Right lobe of liver (tissue), 4 donors: Measurements from ENCODE around the gene CYB561D1.

Experiments
- POLR2A ChIP-seq: fragments of 450-650 bp; IDR thresholded peaks from one replicate; pipeline ENCODE4 v1.6.1; 2017; ENCODE audit warnings: antibody characterized with exemption, mild to moderate bottlenecking
- TF ChIP-seq, protein P1 (sequence below), 4 donors: fragments of 200-600 bp in 3 of 4; fragments of 450-650 bp in 1 of 4; IDR thresholded peaks; one replicate each; pipeline versions ENCODE4 v1.5.1 to v1.8.0; 2016 to 2022; ENCODE audit warnings: antibody characterized with exemption in 4 of 4, mild to moderate bottlenecking in 2 of 4
- donor health status: DM: no; HTN: no; CAD: no.
- donor health status: DM: no; HTN: no; CAD: no.
- donor health status: DM: no; HTN: yes; CAD: no.

DNA sequence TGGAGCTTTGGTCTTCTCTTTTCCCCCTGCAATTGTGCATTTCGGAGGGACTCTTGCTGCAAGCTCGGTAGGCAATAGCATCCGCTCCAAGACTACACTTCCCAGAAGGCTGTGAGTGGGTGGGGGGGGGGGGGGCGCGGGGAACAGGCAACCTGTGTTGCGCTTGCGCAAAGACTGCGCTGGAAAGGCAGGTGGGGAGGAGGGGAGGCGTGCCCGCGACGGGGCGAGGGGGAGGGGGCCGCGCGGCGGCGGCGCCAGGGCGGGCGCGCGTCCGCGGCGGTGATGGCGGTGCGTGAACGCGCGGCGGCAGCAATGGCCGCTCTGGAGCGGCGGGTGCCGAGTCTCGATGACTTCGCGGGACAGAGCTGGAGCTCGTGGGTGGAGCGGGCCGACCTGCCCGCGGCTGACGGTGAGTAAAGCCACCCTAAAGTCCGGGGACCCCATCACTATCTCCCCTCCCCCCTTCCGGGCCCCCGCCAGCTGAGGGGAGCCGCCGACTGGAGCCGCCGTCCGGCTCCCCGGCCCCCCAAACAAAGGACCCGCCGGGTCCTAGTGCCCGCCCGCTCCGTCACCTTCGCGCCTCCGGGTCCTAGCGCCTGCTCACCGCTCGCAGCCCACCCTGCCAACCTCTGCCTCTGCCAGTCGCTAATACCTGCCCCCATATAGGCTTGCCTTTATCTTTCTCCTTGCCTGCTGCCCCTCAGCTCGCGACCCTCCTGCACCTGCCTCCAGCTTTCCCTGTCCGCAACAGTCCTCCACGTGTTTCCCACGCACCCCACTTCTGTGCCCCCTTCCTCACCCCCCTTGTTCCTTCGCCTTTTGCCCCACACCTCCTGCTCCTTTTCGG is 10.0 kb upstream of the CYB561D1 start, which contains the start of gene ATXN7L2:
- TF ChIP-seq, protein P1, sequence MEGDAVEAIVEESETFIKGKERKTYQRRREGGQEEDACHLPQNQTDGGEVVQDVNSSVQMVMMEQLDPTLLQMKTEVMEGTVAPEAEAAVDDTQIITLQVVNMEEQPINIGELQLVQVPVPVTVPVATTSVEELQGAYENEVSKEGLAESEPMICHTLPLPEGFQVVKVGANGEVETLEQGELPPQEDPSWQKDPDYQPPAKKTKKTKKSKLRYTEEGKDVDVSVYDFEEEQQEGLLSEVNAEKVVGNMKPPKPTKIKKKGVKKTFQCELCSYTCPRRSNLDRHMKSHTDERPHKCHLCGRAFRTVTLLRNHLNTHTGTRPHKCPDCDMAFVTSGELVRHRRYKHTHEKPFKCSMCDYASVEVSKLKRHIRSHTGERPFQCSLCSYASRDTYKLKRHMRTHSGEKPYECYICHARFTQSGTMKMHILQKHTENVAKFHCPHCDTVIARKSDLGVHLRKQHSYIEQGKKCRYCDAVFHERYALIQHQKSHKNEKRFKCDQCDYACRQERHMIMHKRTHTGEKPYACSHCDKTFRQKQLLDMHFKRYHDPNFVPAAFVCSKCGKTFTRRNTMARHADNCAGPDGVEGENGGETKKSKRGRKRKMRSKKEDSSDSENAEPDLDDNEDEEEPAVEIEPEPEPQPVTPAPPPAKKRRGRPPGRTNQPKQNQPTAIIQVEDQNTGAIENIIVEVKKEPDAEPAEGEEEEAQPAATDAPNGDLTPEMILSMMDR (IDR thresholded peaks at IDR 0.05) = no peak
- peak; percentile 81 for TF ChIP-seq POLR2A
